HCT116 (cell line): ENCODE measurements around the gene ALDH3A1. TPM values are rescaled to one million over a fixed set of nuclear protein-coding genes. Genes with fewer than 3 reads are reported as not detected.

ENCODE experiments used
- ATAC-seq: fragments of 200-7000 bp; cut with Tn5 transposase; 2 replicates; pipeline ENCODE4 v1.9.1; 2020; ENCODE audit warnings: mild to moderate bottlenecking, moderate library complexity
- BruUV-seq: library from RNA; stranded (reverse); fragments of 400-500 nt; replicated peaks from 2 replicates; lab custom pipeline; 2021; lab: Mats Ljungman, UMichigan
- CTCF ChIA-PET: fragments of 300-600 bp; sonication (Branson Sonifier 250); formaldehyde crosslinking; loops from one replicate; lab custom pipeline; 2021; ENCODE audit warnings: antibody characterized with exemption; lab: Charles Lee
- POLR2A ChIA-PET: fragments of 300-600, 350-600 bp; sonication (Branson Sonifier 250); formaldehyde crosslinking; loops from one replicate; lab custom pipeline; 2021; ENCODE audit warnings: antibody characterized with exemption; lab: Charles Lee
- RAD21 ChIA-PET, 2 experiments: fragments of 300-600 bp; sonication (Branson Sonifier 250); formaldehyde crosslinking; loops; one replicate each; lab custom pipeline; 2023; ENCODE audit warnings: low total read pairs in 2 of 2; ENCODE audit not compliant: uncharacterized antibody in 2 of 2, unreplicated experiment in 2 of 2, low non-redundant PET in 1 of 2; lab: Charles Lee
- DNase-seq: peaks from one replicate; pipeline ENCODE4 v3.0.0-alpha.2; 2010; ENCODE audit warnings: low read depth, low spot score
- H2AFZ ChIP-seq: fragments of 200-600 bp; shearing (Covaris generic), sonication (generic); 2 replicates; pipeline ENCODE4 v1.6.1; 2017; ENCODE audit warnings: low read depth, mixed run types, mixed read lengths, antibody characterized with exemption, low read length; ENCODE audit not compliant: poor library complexity, severe bottlenecking
- H3K27ac ChIP-seq: 2 replicates; pipeline ENCODE4 v1.5.1; 2012; ENCODE audit warnings: low read depth, low read length
- H3K27me3 ChIP-seq: fragments of 200-600 bp; sonication (generic); 2 replicates; pipeline ENCODE4 v1.6.1; 2016; ENCODE audit warnings: mixed run types, low read length, mixed read lengths; ENCODE audit not compliant: insufficient read depth
- H3K36me3 ChIP-seq, 2 experiments: fragments of 200-500 bp in 1 of 2; fragments of 200-600 bp in 1 of 2; sonication (Bioruptor generic) in 1 of 2; sonication (generic) in 1 of 2; 2 replicates each; pipeline versions ENCODE4 v1.5.1 to v1.6.1; 2014 to 2016; ENCODE audit warnings: low read length in 2 of 2, inconsistent platforms in 1 of 2, mixed read lengths in 1 of 2, mixed run types in 1 of 2; ENCODE audit not compliant: insufficient read depth in 2 of 2, control insufficient read depth in 1 of 2
- H3K4me1 ChIP-seq, 2 experiments: fragments of 200-600 bp in 1 of 2; sonication (generic) in 1 of 2; 2 replicates each; pipeline versions ENCODE4 v1.5.1 to v1.6.1; 2012 to 2017; ENCODE audit warnings: low read length in 2 of 2, inconsistent platforms in 1 of 2, mild to moderate bottlenecking in 1 of 2, mixed read lengths in 1 of 2, mixed run types in 1 of 2, moderate library complexity in 1 of 2; ENCODE audit not compliant: insufficient read depth in 2 of 2, control insufficient read depth in 1 of 2
- H3K4me2 ChIP-seq: fragments of 200-600 bp; sonication (generic); 2 replicates; pipeline ENCODE4 v1.6.1; 2017; ENCODE audit warnings: mixed run types, low read length, mixed read lengths
- H3K4me3 ChIP-seq, 2 experiments: fragments of 200-600 bp in 1 of 2; sonication (generic) in 1 of 2; replicated peaks in 1 of 2; 2 replicates each; pipeline ENCODE4 v1.5.1; 2011 to 2016; ENCODE audit warnings: low read length in 2 of 2, control low read depth in 1 of 2, low read depth in 1 of 2, mild to moderate bottlenecking in 1 of 2, mixed read lengths in 1 of 2, mixed run types in 1 of 2
- H3K79me2 ChIP-seq: fragments of 200-600 bp; sonication (generic); 2 replicates; pipeline ENCODE4 v1.6.1; 2017; ENCODE audit warnings: mild to moderate bottlenecking, mixed run types, low read length, moderate library complexity, mixed read lengths; ENCODE audit not compliant: insufficient read depth
- H3K9ac ChIP-seq: fragments of 200-600 bp; sonication (generic); 2 replicates; pipeline ENCODE4 v1.6.1; 2016; ENCODE audit warnings: low read length, mixed read lengths
- H3K9me2 ChIP-seq: fragments of 200-600 bp; sonication (generic), shearing (Covaris generic); 2 replicates; pipeline ENCODE4 v1.6.1; 2017; ENCODE audit warnings: mixed run types, mild to moderate bottlenecking, moderate library complexity; ENCODE audit not compliant: insufficient read depth
- H3K9me3 ChIP-seq, 2 experiments: fragments of 200-500 bp in 1 of 2; fragments of 200-600 bp in 1 of 2; sonication (Bioruptor generic) in 1 of 2; sonication (generic) in 1 of 2; 2 replicates each; pipeline ENCODE4 v1.6.1; 2014 to 2017; ENCODE audit warnings: low read length in 2 of 2, mixed read lengths in 2 of 2, inconsistent platforms in 1 of 2, low read depth in 1 of 2, mild to moderate bottlenecking in 1 of 2, mixed run types in 1 of 2, moderate library complexity in 1 of 2; ENCODE audit not compliant: control insufficient read depth in 1 of 2, insufficient read depth in 1 of 2
- H4K20me1 ChIP-seq: fragments of 200-600 bp; sonication (generic), shearing (Covaris generic); 2 replicates; pipeline ENCODE4 v1.6.1; 2017; ENCODE audit warnings: mixed run types, mild to moderate bottlenecking, moderate library complexity; ENCODE audit not compliant: insufficient read depth
- CEBPB ChIP-seq: IDR thresholded peaks from 2 replicates; pipeline ENCODE4 v1.6.1; 2012; ENCODE audit warnings: low read depth
- ELF1 ChIP-seq: IDR thresholded peaks from 2 replicates; pipeline ENCODE4 v1.6.1; 2012; ENCODE audit warnings: low read depth, borderline replicate concordance
- EZH2 ChIP-seq: fragments of 200-600 bp; sonication (generic); IDR thresholded peaks from 2 replicates; pipeline ENCODE4 v1.6.1; 2017; ENCODE audit warnings: antibody characterized with exemption, mixed run types
- EZH2phosphoT487 ChIP-seq: fragments of 200-600 bp; IDR thresholded peaks from 2 replicates; pipeline ENCODE4 v1.6.1; 2018; ENCODE audit warnings: antibody characterized with exemption, borderline replicate concordance
- JUND ChIP-seq: IDR thresholded peaks from 2 replicates; pipeline ENCODE4 v1.6.1; 2012
- SP1 ChIP-seq: IDR thresholded peaks from 2 replicates; pipeline ENCODE4 v1.6.1; 2012; ENCODE audit warnings: low read depth
- SRF ChIP-seq: IDR thresholded peaks from 2 replicates; pipeline ENCODE4 v1.6.1; 2012; ENCODE audit warnings: low read depth
- ZFX ChIP-seq: fragments of 450-650 bp; IDR thresholded peaks from 2 replicates; pipeline ENCODE4 v1.6.1; 2017
- ZNF274 ChIP-seq: fragments of 200-500 bp; sonication (Bioruptor generic); IDR thresholded peaks from 2 replicates; pipeline ENCODE4 v1.6.1; 2014; ENCODE audit warnings: mild to moderate bottlenecking, low read depth, low read length, inconsistent platforms
- intact Hi-C: fragments of 100-400 bp; cut with micrococcal nuclease; formaldehyde crosslinking; loops from 2 replicates; pipeline ENCODE4 v1.10.0; 2022
- total RNA-seq: library from RNA; stranded (reverse); gene quantifications from one replicate; pipeline ENCODE4 v1.2.1, GENCODE V29; 2021; ENCODE audit not compliant: unreplicated experiment
- TF ChIP-seq, protein P1 (sequence below): IDR thresholded peaks from 2 replicates; pipeline ENCODE4 v1.6.1; 2012
- TF ChIP-seq, protein P2 (sequence below): IDR thresholded peaks from 2 replicates; pipeline ENCODE4 v1.6.1; 2012; ENCODE audit warnings: low read depth
- TF ChIP-seq, protein P3 (sequence below), 3 experiments: fragments of 200-600 bp in 1 of 3; sonication (generic) in 1 of 3; IDR thresholded peaks in 2 of 3; conservative IDR thresholded peaks in 1 of 3; 2 replicates each; pipeline ENCODE4 v1.5.1; 2012 to 2017; ENCODE audit warnings: low read depth in 2 of 3, low read length in 2 of 3, antibody characterized with exemption in 1 of 3, borderline replicate concordance in 1 of 3, control low read depth in 1 of 3, mild to moderate bottlenecking in 1 of 3, mixed read lengths in 1 of 3, mixed run types in 1 of 3, moderate library complexity in 1 of 3; ENCODE audit not compliant: insufficient read depth in 1 of 3
- TF ChIP-seq, protein P4 (sequence below): IDR thresholded peaks from 2 replicates; pipeline ENCODE4 v1.6.1; 2011; ENCODE audit warnings: mild to moderate bottlenecking, low read length, moderate library complexity; ENCODE audit not compliant: insufficient replicate concordance; ENCODE audit errors: extremely low read depth
- TF ChIP-seq, protein P5 (sequence below): IDR thresholded peaks from 2 replicates; pipeline ENCODE4 v1.6.1; 2012

ALDH3A1 gene
- total RNA-seq, 1 experiment from 2014 or later = 0.86 TPM

DNA sequence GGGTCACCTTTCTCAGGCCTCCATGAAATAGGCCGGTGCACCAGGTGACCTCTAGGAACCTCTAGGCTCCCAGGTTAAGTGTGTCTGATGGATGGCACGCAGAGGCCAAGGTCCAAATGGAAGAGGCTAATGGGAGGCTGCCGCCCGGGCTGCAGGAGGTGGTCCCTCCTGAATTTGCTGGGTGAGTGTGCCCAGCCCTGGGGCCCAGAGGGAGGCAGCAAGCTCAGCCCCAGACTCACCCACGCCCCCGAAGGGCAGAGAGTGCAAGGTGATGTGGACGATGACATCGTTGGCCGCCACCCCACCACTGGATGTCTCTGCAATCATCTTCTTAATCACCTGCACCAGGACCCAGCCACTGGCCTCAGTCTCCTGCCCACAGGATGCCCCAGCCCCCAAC, 9.3 kb downstream of the ALDH3A1 start:
- no TSS peak for BruUV-seq
- no peak overlapping the region for H3K4me3 ChIP-seq
- ChIA-PET CTCF (no interaction called here), POLR2A (no interaction called here), RAD21 (no interaction called here)
- H3K9ac ChIP-seq = no peak overlapping the region
- H3K79me2 ChIP-seq = no peaks in the 10 kb centered on the region
- H3K27me3 ChIP-seq = no peaks in the 10 kb centered on the region
- H4K20me1 ChIP-seq = no peaks in the 10 kb centered on the region
- TF ChIP-seq JUND = no peak
- H3K4me2 ChIP-seq = no peak overlapping the region
- H3K9me3 ChIP-seq = no peaks in the 10 kb centered on the region
- H3K36me3 ChIP-seq = no peaks in the 10 kb centered on the region
- no peak for ATAC-seq
- no peak overlapping the region for H3K27ac ChIP-seq
- no peaks in the 10 kb centered on the region for H3K4me1 ChIP-seq
- intact Hi-C loops = no loop called here
- H3K9me2 ChIP-seq = no peaks in the 10 kb centered on the region
- no peak overlapping the region for H2AFZ ChIP-seq
- no peak for DNase-seq

DNA sequence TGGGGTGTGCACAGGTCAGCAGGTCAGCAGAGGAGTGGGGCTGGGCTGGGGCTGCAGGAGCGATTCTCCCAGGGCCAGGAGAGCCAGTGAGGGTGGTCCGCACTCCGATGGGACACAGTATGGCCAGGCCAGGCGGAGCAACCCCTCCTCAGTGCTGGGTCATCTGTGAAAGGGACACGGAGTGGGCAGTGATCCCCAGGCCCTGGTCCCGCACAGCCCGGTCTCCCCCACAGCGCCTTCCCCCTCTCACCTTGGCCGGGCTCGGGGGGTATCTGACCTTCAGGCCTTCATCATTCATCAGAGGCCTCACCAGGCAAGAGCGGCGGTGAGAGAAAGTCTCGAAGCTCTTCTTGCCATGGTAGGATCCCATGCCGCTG, 10.0 kb downstream of the ALDH3A1 start:
- TF ChIP-seq EZH2 (no peak), CEBPB (no peak), EZH2phosphoT487 (no peak), SRF (no peak), ZFX (no peak), SP1 (no peak), ELF1 (no peak), ZNF274 (no peak)
- TF ChIP-seq, protein P1, sequence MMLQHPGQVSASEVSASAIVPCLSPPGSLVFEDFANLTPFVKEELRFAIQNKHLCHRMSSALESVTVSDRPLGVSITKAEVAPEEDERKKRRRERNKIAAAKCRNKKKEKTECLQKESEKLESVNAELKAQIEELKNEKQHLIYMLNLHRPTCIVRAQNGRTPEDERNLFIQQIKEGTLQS = no peak
- TF ChIP-seq, protein P2, sequence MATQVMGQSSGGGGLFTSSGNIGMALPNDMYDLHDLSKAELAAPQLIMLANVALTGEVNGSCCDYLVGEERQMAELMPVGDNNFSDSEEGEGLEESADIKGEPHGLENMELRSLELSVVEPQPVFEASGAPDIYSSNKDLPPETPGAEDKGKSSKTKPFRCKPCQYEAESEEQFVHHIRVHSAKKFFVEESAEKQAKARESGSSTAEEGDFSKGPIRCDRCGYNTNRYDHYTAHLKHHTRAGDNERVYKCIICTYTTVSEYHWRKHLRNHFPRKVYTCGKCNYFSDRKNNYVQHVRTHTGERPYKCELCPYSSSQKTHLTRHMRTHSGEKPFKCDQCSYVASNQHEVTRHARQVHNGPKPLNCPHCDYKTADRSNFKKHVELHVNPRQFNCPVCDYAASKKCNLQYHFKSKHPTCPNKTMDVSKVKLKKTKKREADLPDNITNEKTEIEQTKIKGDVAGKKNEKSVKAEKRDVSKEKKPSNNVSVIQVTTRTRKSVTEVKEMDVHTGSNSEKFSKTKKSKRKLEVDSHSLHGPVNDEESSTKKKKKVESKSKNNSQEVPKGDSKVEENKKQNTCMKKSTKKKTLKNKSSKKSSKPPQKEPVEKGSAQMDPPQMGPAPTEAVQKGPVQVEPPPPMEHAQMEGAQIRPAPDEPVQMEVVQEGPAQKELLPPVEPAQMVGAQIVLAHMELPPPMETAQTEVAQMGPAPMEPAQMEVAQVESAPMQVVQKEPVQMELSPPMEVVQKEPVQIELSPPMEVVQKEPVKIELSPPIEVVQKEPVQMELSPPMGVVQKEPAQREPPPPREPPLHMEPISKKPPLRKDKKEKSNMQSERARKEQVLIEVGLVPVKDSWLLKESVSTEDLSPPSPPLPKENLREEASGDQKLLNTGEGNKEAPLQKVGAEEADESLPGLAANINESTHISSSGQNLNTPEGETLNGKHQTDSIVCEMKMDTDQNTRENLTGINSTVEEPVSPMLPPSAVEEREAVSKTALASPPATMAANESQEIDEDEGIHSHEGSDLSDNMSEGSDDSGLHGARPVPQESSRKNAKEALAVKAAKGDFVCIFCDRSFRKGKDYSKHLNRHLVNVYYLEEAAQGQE = no peak
- TF ChIP-seq, protein P3, sequence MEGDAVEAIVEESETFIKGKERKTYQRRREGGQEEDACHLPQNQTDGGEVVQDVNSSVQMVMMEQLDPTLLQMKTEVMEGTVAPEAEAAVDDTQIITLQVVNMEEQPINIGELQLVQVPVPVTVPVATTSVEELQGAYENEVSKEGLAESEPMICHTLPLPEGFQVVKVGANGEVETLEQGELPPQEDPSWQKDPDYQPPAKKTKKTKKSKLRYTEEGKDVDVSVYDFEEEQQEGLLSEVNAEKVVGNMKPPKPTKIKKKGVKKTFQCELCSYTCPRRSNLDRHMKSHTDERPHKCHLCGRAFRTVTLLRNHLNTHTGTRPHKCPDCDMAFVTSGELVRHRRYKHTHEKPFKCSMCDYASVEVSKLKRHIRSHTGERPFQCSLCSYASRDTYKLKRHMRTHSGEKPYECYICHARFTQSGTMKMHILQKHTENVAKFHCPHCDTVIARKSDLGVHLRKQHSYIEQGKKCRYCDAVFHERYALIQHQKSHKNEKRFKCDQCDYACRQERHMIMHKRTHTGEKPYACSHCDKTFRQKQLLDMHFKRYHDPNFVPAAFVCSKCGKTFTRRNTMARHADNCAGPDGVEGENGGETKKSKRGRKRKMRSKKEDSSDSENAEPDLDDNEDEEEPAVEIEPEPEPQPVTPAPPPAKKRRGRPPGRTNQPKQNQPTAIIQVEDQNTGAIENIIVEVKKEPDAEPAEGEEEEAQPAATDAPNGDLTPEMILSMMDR (IDR thresholded peaks at IDR 0.05 in 2 of 3, conservative IDR thresholded peaks at IDR 0.05 in 1 of 3; ENCODE audit: borderline replicate concordance in 1 of 3, insufficient read depth in 1 of 3, low read depth in 2 of 3, low read length in 2 of 3) = no peak
- TF ChIP-seq, protein P4, sequence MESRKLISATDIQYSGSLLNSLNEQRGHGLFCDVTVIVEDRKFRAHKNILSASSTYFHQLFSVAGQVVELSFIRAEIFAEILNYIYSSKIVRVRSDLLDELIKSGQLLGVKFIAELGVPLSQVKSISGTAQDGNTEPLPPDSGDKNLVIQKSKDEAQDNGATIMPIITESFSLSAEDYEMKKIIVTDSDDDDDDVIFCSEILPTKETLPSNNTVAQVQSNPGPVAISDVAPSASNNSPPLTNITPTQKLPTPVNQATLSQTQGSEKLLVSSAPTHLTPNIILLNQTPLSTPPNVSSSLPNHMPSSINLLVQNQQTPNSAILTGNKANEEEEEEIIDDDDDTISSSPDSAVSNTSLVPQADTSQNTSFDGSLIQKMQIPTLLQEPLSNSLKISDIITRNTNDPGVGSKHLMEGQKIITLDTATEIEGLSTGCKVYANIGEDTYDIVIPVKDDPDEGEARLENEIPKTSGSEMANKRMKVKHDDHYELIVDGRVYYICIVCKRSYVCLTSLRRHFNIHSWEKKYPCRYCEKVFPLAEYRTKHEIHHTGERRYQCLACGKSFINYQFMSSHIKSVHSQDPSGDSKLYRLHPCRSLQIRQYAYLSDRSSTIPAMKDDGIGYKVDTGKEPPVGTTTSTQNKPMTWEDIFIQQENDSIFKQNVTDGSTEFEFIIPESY = no peak
- TF ChIP-seq, protein P5, sequence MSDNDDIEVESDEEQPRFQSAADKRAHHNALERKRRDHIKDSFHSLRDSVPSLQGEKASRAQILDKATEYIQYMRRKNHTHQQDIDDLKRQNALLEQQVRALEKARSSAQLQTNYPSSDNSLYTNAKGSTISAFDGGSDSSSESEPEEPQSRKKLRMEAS = no peak
- TF ChIP-seq, all 23 proteins: peak for 0
- H2AFZ ChIP-seq = no peak overlapping the region
- ChIA-PET RAD21 (no interaction called here), POLR2A (no interaction called here), CTCF (no interaction called here)
- H3K4me3 ChIP-seq = no peak overlapping the region
- H3K9ac ChIP-seq = no peak overlapping the region
- intact Hi-C loops = no loop called here
- no peaks in the 10 kb centered on the region for H4K20me1 ChIP-seq
- no peak overlapping the region for H3K27ac ChIP-seq
- H3K4me2 ChIP-seq = no peak overlapping the region
- ATAC-seq (no peak), DNase-seq (no peak)
- H3K36me3 ChIP-seq = no peaks in the 10 kb centered on the region
- no peaks in the 10 kb centered on the region for H3K9me2 ChIP-seq
- H3K79me2 ChIP-seq = no peaks in the 10 kb centered on the region
- no TSS peak for BruUV-seq
- H3K9me3 ChIP-seq = no peaks in the 10 kb centered on the region
- H3K27me3 ChIP-seq = no peaks in the 10 kb centered on the region
- H3K4me1 ChIP-seq = no peaks in the 10 kb centered on the region
